AG04450 (cell line): ENCODE results near the gene EIF3K. TPM values are rescaled to one million over a fixed set of nuclear protein-coding genes. Genes with fewer than 3 reads are reported as not detected.

ENCODE experiments used
- CTCF ChIA-PET: fragments of 300-600, 350-600 bp; formaldehyde crosslinking; extraction: SDS; loops from one replicate; lab custom pipeline; 2022; ENCODE audit warnings: antibody characterized with exemption, inconsistent platforms; lab: Charles Lee
- POLR2A ChIA-PET: fragments of 350-600 bp; formaldehyde crosslinking; extraction: SDS; loops from one replicate; lab custom pipeline; 2021; ENCODE audit warnings: antibody characterized with exemption, inconsistent platforms; lab: Yijun Ruan, JAX
- DNase-seq: peaks from one replicate; pipeline ENCODE4 v3.0.0-alpha.2; 2011; ENCODE audit warnings: low read depth, low spot score
- H3K27ac ChIP-seq: one replicate; pipeline ENCODE4 v1.5.1; 2012; ENCODE audit warnings: low read depth, low read length, control low read depth
- H3K27me3 ChIP-seq: one replicate; pipeline ENCODE4 v1.6.0; 2012; ENCODE audit warnings: low read length; ENCODE audit not compliant: control insufficient read depth, insufficient read depth
- H3K4me3 ChIP-seq: 2 replicates; pipeline ENCODE4 v1.5.1; 2011; ENCODE audit warnings: mild to moderate bottlenecking, low read depth, low read length, control low read depth
- H3K9me3 ChIP-seq: 2 replicates; pipeline ENCODE4 v1.5.1; 2012; ENCODE audit warnings: low read length; ENCODE audit not compliant: control insufficient read depth, insufficient read depth
- CTCF ChIP-seq: IDR thresholded peaks from 2 replicates; pipeline ENCODE4 v1.5.1; 2011; ENCODE audit warnings: low read depth, low read length, control low read depth, inconsistent platforms
- polyA plus RNA-seq: library from polyadenylated mRNA; depleted of rRNA; stranded (reverse); fragments of >200 nt; gene quantifications from 2 replicates; pipeline ENCODE4 v1.2.3, GENCODE V29; 2011

The EIF3K gene
- polyA plus RNA-seq, 1 experiment, result 168 TPM

GRCh38 chr19:38644719-38645118 lies 25.7 kb downstream of the EIF3K start:
- POLR2A ChIA-PET, result interaction anchor here (0.6 kb wide), 1 partner anchor 89 kb away, joined by 3 read pairs; no protein-coding TSS in a partner anchor
- CTCF ChIA-PET, result interaction anchor here (0.7 to 1.8 kb wide), 4 partner anchors 8 to 742 kb away, joined by 3 to 12 read pairs (median 4); partner anchors contain the start of gene FAM98C
- Histone ChIP-seq H3K27ac (no peak overlapping the region), H3K4me3 (no peak overlapping the region), H3K9me3 (no peaks in the 10 kb centered on the region; the same call in 1 of the 2 replicates), H3K27me3 (no peaks in the 10 kb centered on the region)
- DNase-seq, result no peak
- TF ChIP-seq CTCF, result no peak

- H3K9me3 ChIP-seq, result no peaks in the 10 kb centered on the region; the same call in 1 of the 2 replicates
- peak within 1 kb of the TSS; percentile 47 for H3K27ac ChIP-seq
- peak within 1 kb of the TSS; percentile 89 for H3K4me3 ChIP-seq
- H3K27me3 ChIP-seq, result no peaks in the 10 kb centered on the region
- ChIA-PET CTCF (interaction anchor here (1.1 to 2.4 kb wide), 5 partner anchors 11 to 283 kb away, joined by 3 to 9 read pairs (median 6); partner anchors contain the start of genes EIF3K, MRPS12 and SARS2), POLR2A (interaction anchor here (0.6 to 2.9 kb wide), 22 partner anchors 8 to 650 kb away, joined by 3 to 25 read pairs (median 5); partner anchors contain the start of genes ECH1, EIF3K, FAM98C and MRPS12)
- TF ChIP-seq CTCF, result no peak
- peak; percentile 87 for DNase-seq
Observed at GRCh38 chr19:38647368-38647965, 28.5 kb downstream of the EIF3K start, which contains the start of gene ACTN4. ACTN4 (plus strand) TSS chr19:38647649; CDS start chr19:38647746, 97 bp downstream.

- no peak for TF ChIP-seq CTCF
- Histone ChIP-seq H3K9me3 (no peaks in the 10 kb centered on the region; the same call in 1 of the 2 replicates), H3K4me3 (peak overlapping the region; percentile 89), H3K27me3 (no peaks in the 10 kb centered on the region), H3K27ac (peak overlapping the region; percentile 70)
- DNase-seq, result no peak
- POLR2A ChIA-PET, result interaction anchor here (0.6 to 2.9 kb wide), 17 partner anchors 9 to 651 kb away, joined by 3 to 25 read pairs (median 5); partner anchors contain the start of genes ECH1, EIF3K, FAM98C and MRPS12
- CTCF ChIA-PET, result interaction anchor here (1.0 to 2.4 kb wide), 6 partner anchors 11 to 282 kb away, joined by 3 to 9 read pairs (median 4); partner anchors contain the start of genes MRPS12 and SARS2
Observed at GRCh38 chr19:38647966-38648768, 29.2 kb downstream of the EIF3K start.

GRCh38 chr19:38648769-38649304 lies 29.8 kb downstream of the EIF3K start:
- POLR2A ChIA-PET, result interaction anchor here (0.6 to 2.9 kb wide), 8 partner anchors 9 to 183 kb away, joined by 3 to 25 read pairs (median 4); partner anchors contain the start of gene ECH1
- H3K9me3 ChIP-seq, result no peaks in the 10 kb centered on the region; the same call in 1 of the 2 replicates
- no peak for TF ChIP-seq CTCF
- no peaks in the 10 kb centered on the region for H3K27me3 ChIP-seq
- DNase-seq, result no peak
- peak overlapping the region; percentile 89 for H3K4me3 ChIP-seq
- H3K27ac ChIP-seq, result peak overlapping the region; percentile 70
- CTCF ChIA-PET, result interaction anchor here (0.5 to 2.3 kb wide), 4 partner anchors 22 to 281 kb away, joined by 3 to 9 read pairs (median 4); partner anchors contain the start of genes MRPS12 and SARS2
